ENCODE results near the gene KIAA0586.

The KIAA0586 gene

DNA sequence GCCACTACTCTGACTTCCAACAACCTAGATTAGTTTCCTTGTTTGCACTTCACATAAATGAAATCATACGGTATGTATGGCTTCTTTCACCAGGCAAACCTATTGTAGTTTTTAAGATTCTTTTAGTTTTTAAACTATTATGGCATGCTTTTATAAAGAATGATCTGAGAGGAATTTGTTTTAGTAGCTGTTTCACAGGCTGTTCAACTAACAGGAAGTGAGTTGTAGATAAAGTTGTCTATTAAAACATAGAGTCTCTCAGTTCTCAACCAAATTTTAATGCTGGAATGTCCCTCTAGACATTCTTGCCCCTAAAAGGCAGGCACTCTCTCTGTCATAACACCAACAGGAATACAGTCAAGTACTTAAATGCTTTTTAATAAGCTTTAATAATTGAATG, 107.5 kb downstream of the KIAA0586 start:
- no peak for DNase-seq
- intact Hi-C loops (cut with DNase I), result no loop called here

DNA sequence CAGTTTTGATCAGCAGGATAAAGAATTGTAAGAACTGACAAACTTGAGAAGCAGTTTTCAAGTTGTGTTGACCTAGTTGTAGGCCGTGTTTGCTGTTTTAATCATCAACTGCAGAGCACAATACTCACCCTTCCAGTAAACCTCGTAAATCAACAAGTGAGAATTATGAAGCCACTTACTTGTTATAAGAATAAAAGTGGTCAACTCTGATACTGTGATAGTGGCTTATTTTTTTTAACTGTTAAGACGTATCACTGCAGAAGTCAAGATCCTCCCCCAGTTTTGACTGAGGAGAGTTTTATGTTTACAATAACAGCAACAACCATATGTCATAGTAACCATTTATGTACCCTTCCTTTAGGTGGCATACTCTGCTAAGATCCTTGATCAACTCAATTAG, 109.5 kb downstream of the KIAA0586 start:
- DNase-seq, result no peak
- intact Hi-C loops (cut with DNase I), result no loop called here

DNA sequence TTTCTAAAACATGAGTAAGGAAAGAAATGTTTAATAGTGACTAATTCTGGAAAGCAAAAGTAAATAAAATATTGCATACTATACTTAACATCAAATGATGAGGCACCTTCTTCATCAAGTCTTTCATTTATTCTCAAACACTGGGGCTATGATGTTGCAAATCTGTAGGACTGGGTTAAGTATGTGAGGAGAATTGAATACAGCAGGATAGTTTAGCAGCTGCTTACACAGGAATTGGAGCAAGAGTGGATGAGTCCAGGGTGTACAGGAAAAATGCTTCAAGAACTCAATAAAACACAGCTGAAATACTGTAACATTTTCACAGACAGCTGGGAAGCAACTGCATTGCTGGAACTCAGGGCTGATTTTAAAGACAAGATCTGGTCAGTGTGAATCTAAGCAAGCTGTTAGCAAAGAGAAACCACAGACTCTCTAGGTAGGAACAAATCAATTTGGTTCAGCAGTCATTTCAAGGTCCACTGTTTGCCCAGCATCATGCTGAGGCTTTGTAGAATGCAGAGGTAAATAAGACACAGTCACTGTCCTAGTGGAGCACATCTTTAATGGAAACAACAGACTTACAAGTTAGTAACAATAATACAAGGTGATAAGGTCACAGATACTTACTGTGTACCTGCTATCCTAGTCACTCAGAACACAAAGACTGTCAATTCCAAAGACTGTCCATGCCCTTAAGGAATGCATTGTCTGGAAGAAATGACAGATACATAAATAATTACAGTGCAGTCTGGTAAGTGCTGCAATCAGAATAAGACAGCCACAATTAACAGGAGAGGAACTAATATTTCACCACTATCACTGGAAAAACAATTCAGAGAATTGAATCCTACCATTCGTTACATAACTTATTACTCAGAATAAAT, 113.5 kb downstream of the KIAA0586 start:
- DNase-seq, result no peak
- intact Hi-C loops (cut with DNase I), result no loop called here

DNA sequence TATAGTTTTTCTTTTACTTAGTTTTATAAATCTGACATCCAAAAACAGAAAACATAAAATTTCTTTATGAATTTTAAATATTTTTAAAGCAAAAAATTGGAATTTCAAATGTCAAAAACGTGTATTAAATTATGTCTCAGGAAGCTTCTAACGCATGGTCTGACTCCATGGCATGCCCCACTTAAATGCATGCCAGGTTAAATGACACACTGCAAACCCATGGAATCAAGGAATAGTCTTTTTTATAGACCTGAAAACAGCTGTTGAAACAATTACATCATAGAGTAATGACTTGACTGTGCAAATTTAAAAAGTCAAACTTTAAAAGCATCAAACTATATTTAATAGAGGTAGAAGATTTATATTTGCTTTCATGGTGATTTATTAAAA, 114.1 kb downstream of the KIAA0586 start:
- no peak for DNase-seq
- intact Hi-C loops (cut with DNase I), result no loop called here

DNA sequence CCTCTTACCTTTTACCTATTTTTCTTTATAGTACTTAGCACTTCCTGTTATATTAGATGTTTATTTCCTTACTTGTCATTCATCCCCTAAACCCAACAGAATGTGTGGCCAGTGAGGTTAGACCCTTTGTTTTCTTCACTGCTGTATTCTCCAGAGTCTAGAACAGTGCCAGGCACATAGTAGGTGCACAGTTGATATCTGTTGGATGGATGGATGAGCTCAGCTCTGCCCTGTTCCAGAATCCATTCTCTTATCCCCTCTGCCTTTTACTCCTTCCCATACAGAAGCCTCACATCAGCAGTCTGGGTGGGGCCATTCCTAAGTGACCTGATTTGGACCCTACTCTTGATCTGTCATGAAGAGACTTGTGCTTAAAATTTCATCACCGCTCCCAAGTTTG, 115.7 kb downstream of the KIAA0586 start:
- intact Hi-C loops (cut with DNase I), result no loop called here

DNA sequence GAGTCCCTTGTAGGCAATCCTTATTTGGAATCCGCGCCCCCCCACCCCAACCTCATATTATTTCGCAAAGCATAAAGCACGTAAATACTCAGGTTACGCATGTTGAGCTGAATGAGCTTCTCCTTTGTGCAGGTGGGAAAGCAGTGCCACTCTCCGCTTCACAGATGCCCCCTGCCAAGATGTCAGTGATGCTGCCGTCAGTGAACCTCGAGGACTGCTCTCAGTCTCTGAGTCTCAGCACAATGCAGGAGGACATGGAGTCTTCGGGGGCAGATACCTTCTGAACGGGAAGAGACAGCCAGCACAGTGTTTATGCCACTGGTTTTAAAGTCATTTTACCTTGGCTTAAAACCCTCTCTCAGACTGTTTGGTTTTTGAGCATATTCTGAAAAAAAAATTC, 120.1 kb downstream of the KIAA0586 start:
- intact Hi-C loops (cut with DNase I), result no loop called here
- DNase-seq, result no peak

More for the DNA sequence above, 115.7 kb downstream of the KIAA0586 start:
- DNase-seq, result no peak

DNA sequence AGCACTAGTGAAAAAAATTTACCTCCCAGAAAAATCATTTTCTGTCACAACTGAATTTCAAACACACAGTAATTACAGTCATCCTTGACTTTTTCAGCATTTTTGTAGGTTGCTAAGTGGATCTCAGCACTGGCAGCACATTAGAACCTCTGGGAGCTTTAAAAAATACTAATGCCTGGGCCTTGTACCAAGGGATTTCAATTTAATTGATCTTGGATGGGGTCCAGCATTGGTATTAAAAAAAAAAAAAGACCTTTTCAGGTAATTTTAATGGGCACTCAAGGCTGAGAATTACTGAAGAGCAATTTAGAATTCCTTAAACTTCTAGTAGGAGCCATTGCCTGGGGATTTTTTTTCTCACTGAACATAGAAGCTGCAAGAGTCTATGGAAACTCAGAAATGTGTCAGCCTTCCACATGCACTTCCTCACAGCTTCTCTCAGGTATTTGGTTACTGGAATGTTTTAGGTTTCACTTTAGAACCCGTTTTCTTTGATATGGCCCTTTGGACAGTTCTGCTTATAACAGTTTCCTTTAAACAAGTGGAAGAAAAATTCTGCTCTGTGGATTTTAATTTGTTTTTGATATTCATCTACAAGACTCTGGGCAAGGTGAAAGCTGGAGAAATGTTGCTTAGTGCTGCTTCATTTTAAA, 121.7 kb downstream of the KIAA0586 start:
- intact Hi-C loops (cut with DNase I), result no loop called here
- peak in 1 of 42 donors; percentile 13 for DNase-seq

DNA sequence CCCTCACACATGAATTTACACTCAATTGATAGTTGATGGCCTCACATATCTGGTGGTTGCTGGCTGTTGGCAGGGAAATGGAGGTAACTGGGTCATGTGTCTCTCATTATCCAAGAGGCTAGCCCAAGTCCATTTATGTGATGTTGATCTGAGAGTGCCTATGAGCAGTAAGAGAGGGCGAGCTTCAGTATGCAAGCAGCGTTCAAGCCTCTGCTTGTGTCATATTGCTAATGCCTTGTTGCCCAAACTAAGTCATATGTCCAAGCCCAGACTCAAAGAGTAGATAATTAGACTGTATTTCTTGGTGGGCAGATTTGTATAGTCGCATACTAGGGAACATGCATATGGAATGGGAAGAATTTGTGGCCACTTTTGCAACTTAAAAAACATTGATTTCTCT, 126.4 kb downstream of the KIAA0586 start:
- intact Hi-C loops (cut with DNase I), result no loop called here
- no peak for DNase-seq

DNA sequence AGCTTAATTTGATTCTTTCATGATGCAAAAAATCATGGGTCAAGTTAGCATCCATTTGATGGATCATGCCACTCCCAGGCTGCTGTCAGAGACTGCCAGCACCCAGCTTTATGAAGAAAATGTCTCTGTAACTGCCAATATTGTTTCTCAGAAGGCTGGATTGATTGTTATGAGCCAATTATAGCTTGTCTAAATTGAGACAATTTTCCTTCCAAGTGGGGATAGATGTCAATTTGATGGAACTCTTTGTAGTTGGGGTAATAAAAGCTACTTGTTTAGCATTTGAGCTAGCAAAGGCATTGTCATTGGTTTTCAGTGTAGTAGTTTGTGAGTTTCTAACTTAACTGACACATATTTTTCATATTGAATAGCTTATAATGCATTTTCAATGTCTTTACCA, 128.1 kb downstream of the KIAA0586 start:
- intact Hi-C loops (cut with DNase I), result no loop called here
- no peak for DNase-seq

DNA sequence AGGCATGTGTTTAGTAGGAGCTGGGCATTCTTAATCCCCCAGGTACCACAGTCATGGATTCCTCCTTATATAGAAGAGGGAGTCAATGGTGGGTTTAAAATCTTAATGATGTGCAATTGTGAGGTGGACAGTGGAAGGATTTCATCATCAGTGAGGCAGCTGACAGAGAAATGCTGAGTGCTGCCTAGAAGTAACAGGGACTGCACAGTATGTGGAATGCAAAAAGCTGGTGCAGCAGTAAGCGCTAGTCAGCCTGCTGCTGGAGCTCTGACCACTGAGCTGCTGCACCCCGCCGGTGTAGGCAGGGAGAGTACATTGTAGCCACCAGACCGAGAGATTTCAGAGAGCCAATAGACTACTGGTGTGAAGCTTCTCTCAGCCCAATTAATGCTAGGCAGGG, 129.7 kb downstream of the KIAA0586 start:
- intact Hi-C loops (cut with DNase I), result no loop called here
- no peak for DNase-seq

DNA sequence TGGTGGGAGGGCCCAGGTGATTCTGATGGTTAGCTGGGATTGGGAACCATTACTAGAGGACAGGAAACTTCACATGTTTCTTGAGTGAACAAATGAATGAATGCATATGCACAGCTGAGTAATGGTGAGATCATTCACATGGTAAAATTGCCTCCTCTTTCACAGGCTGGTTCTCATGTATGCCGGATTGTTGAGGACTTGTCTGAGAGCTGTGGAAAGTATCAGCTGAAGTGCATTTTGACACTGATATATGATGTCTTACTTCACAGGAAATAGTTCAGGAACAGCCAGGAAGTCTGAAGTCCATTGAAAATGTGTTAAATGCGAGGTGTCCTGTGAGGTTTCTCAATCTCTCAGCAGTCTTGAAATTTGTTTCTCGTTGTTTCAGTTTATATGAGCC, 132.7 kb downstream of the KIAA0586 start:
- DNase-seq, result no peak
- intact Hi-C loops (cut with DNase I), result no loop called here

DNA sequence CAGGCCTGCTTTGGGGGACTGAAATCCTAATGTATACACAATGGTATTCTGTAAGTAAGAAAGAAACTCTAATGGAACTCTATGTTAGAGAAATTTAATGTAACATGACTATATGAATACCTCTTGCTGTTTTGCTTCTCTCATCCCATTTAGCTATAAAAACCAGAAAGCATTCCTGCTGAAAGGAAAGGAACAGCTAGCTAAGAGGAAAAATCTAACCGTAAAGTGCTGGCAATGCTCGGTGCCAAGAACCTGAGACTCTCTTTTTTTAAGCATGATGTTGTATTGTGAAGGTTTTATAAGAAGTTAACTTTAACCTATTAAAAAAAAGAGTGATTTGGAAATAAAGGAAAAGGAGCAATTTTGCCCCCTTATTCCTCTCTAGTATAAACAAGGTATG, 134.6 kb downstream of the KIAA0586 start:
- intact Hi-C loops (cut with DNase I), result no loop called here
- DNase-seq, result no peak

DNA sequence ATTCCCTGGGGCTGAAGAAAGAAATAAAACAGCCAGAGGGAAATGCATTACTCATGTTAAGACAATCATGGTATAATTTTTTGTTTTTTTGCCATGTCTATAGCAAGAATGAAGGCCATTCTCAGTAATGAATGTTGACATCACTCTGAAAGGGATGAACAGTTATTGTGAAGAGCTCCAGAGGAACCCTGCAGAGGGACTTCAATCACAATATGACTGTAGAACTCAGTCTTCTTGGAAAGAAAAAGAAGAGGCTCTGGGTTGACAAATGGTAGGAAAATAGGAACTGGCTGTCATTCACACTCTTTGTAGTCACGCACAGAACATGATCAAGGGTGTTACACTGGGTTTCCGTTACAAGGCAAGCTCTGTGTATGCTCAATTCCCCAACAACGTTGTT, 136.5 kb downstream of the KIAA0586 start:
- no peak for DNase-seq
- intact Hi-C loops (cut with DNase I), result no loop called here

DNA sequence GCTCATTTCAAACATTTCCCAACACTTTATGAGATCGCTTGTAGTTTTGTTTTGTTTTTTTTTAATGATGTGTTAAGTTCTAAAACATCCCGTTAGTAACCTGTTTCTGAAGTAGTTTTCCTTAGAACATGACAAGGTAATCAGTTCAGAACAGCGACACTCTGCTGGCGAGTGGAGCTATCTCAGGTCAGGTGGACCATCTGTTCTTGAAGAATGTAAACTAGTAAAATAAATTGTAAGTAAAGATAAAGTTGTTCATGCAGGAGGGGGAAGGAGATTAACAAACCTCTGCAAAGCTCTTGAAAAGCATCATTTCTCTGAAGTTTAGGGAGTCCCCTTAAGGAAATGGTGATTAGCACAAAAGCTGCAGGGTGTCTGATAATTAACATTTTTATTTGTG, 138.3 kb downstream of the KIAA0586 start:
- intact Hi-C loops (cut with DNase I), result no loop called here
- DNase-seq, result no peak

DNA sequence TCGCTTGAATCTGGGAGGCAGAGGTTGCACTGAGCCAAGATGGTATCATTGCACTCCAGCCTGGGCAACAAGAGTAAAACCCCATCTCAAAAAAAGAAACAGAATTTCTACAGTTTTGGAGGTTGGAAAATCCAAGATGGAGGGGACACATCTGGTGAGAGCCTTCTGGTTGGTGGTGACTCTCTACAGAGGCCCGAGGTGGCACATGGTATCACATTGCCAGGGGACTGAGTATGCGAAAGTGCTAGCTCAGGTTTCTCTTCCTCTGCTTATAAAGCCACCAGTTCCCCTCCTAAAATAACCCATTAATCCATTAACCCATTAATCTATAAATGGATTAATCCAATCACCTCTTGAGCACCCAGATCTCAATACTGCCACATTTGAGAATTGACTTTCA, 139.5 kb downstream of the KIAA0586 start:
- no peak for DNase-seq
- intact Hi-C loops (cut with DNase I), result no loop called here

DNA sequence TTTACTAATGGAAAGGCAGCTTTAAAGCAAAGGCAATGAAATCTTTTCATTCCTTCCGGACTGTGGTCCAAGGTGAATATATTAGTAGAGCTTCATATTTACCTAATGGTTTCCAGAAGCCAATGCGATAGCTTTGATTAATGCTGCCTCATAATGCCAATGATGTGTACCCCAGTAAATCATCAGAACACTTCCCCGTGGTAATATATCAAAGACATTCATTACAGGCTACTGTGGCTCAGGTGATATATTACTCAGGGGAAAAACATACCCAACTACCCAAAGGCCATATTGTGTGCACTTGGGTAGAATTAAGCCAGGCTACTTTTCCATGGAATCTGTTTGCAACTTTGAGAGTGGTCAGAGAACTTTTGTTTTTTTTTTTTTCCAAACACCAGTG, 140.8 kb downstream of the KIAA0586 start:
- intact Hi-C loops (cut with DNase I), result no loop called here
- DNase-seq, result no peak

DNA sequence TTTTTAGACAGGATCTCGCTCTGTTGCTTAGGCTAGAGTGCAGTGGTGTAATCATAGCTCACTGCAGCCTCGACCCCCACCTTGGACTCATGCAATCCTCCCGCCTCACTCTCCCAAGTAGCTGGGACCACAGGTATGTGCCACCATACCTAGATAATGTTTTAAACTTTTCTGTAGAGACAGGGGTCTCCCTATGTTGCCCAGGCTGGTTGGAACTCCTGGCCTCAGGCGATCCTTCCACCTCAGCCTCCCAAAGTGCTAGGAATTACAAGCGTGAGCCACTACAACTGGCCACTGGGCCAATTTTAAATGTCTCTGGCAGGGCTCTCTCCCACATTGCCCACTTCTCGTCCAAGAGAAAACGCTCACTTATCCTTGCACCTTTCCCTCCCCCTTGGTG, 143.7 kb downstream of the KIAA0586 start:
- no peak for DNase-seq
- intact Hi-C loops (cut with DNase I), result no loop called here

DNA sequence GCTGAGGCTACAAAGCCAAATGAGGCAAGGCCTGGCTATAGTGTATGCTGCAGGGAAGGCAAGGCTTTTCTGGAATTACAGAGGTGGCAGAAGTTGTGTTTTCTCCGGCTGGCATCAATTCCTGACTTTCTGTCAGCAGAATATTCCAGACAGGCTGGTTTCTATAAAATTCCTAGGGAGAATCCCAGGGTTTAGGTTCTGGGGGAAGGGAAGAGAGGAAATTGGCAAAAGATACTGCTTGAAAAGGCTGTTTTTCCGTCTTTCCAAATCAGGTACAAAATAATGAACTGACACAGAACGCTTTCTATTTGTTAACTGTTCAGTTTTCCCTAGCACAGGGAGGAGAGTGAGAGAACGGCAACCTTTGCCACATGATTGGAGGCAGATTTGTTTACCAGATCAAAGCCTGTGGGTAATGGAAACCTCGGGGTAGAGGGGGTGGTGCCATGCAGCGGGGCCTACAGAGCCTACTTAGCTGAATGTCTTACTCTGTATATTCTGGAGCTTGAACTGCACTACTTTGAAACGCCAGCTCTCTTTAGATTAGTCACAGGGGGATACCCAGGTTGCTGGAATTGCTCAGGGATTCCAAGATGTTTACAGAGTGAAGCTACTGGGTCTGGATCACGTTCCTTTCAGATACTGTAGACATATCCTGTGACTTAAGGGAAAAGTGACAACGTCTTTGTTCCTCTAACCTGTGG, 144.4 kb downstream of the KIAA0586 start:
- intact Hi-C loops (cut with DNase I), result no loop called here
- DNase-seq, result peak in 12 of 42 donors; percentile 3 to 42 (median 28)

DNA sequence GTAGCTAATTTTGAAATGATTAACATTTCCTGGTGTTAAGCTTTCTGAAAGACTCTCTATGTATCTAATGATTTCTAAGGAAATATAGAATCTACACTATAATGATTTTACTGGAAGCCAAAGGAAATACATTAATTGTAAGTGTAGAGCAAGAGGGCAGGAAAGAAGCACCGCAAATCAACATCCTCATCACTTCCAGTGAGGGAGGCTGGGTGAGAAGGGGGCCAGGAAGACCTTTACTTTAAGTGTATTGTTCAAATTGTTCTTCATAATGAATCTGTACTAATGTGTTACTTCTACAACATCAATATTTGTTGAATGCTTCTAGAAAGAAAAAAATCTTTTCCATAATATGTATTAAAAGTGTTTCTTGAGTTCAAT, 144.9 kb downstream of the KIAA0586 start:
- intact Hi-C loops (cut with DNase I), result no loop called here
- DNase-seq, result no peak

DNA sequence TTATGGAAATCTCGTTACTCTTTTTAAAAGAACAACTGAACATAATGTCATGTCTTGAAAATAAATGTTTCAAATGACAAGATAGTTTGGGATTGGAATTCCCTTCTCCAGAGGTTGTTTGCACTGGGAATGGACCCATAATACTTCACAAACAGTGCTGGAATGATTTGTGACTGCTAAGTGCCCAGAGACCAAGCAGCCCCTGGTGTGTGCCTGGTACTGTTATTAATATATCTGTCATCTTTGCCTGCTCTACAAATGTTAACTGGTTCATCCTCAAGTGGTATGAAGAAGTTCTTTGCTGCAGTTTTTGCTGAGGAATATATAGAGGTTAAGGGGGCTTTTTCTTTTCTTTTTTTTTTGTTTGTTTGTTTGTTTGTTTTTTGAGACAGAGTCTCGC, 145.3 kb downstream of the KIAA0586 start:
- intact Hi-C loops (cut with DNase I), result no loop called here
- DNase-seq, result no peak

All from head of caudate nucleus (tissue), 42 donors.